Pulmonary artery endothelial cell (primary cell): ENCODE data around the gene STK25. TPM values are rescaled to one million over a fixed set of nuclear protein-coding genes. Genes with fewer than 3 reads are reported as not detected.
"Not testable (repeated sequence)": the region's sequence is repeated elsewhere in the genome, so short reads cannot be mapped to it uniquely, and the experiment has no call there.

Source experiments
- DNase-seq: peaks from one replicate; pipeline ENCODE4 v3.0.0-alpha.2; 2011; ENCODE audit warnings: low read depth, low spot score
- total RNA-seq: library from RNA; depleted of rRNA; stranded (reverse); fragments of >200 nt; gene quantifications from 2 replicates; pipeline ENCODE4 v1.2.3, GENCODE V29; 2014

The STK25 gene
- total RNA-seq, 1 donor from 2014 or later, result 324 TPM

DNA sequence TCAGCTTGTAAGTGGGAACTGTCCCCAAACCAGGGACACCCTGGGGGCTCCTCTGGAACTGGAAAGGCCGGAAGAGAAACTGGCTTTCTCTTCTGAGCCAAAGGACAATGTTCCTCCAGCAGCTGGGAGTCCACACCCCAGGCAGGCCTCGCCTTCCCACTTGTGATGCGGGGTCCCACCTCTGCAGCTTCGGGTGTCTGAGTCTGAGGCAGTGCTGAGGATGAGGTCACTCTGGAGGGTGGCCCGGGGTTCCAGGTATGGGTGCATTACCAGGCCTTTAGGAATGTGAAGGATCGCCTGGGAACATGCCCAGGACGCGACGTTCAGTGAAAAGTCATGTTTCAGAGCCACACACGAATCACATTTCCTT is 32.0 kb upstream of the STK25 start:
- no peak for DNase-seq

DNA sequence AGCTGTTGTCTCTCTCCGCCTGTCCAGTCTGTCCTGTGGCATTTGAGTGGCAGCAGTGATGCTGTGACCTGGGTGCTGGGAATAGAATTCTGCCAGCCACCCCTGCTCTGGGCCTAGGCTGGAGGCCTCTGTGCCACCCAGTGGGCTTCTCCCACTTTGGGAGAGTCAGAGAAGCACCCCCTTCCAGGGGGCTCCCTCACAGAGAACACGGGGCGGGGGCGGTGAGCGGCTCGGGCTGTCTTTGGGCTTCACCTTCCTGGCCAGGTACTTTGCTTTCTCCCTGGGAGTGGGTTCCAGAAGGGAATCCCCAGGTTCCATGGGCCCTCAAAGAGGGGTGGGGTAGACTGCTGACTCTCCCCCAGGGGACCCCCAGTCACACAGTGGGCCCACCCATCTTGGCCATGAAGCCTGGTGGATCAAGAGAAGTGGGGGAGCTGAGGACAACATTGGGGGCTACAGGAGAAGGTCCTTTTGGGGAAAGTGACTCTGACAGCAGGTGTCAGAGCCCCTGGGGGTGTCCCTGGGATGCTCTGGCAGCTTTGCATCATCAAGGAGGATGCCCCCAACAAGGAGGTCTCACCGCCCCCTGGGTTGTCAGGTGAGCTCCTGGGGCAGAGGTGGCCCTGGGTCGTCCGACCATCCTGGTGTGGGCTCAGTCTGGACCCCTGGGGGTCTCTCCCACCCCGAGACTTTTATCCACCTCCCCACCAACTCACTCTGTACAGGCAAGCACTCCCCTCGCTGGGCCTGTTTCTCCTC is 31.4 kb upstream of the STK25 start:
- no peak for DNase-seq

DNA sequence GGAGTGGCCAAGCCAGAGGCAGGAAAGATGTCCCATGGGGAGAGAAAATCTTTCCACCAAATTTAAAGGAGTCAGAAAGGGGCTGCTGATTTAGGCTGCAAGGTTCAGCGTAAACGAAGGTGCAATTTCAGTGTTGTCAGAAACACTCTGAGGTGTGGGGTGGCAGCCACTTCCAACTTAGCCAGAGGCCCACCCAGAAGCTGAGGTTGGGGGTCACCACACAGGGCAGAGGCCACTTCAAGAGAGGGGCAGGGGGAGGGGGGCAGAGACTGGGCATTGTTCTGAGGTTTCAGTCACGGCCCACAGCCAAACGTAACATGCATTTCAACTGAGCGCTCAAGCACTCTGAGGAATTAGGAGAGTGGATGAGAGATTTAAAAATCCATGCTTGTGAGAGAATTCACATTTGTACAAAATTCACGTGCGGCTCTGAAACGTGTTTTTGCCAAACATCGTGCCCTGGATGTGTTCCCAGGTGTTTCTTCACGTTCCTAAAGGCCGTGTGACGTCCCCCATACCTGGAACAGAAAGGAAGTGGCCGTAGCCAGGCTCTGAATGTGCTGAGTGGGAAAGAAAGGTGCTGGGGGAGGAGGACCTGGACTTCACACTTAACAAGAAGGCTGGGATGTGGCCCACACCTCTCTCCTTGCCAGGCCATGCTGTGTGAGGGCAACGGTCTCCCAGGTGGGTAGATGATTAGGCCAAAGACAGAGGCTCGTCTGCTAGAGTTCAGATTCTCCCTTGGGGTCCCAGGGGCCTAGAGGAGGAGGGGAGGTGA is 30.6 kb upstream of the STK25 start:
- DNase-seq, result no peak

DNA sequence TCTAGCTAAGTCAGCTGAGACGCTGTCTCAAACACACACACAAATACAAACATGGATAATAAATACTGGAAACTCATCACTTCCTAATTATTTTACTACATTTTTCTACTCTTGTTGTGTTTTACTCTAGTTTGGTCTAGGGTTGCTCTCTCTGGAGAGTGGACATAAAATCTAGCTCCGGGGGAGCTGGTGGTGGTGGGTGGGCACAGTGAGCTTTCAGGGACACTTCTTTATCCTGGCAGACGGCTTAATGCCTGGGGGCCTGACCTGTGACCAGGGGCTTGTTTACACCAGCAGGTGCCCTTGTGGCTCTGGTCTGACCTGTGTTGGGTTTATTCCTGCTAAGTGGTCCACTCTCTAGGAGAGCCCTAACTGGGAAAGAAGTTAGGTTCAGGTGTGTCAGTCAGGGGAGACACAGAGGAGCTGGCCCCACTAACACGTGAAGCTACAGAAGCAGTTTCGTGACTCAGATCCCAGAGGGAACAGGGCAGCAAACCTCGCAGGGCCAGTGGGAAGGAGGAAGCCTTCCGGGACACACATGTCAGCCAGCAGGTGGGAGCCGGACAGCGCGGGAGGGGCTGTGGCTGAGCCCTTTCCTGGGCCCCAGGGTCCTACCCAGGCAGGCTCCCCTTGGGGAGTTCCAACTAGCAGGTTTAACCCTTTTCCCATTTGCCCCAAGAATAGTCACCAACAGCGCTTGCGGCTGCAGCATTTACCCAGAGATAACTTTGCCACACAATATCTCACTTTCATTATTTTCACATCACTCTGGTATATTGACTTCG is 27.7 kb upstream of the STK25 start:
- DNase-seq, result no peak

DNA sequence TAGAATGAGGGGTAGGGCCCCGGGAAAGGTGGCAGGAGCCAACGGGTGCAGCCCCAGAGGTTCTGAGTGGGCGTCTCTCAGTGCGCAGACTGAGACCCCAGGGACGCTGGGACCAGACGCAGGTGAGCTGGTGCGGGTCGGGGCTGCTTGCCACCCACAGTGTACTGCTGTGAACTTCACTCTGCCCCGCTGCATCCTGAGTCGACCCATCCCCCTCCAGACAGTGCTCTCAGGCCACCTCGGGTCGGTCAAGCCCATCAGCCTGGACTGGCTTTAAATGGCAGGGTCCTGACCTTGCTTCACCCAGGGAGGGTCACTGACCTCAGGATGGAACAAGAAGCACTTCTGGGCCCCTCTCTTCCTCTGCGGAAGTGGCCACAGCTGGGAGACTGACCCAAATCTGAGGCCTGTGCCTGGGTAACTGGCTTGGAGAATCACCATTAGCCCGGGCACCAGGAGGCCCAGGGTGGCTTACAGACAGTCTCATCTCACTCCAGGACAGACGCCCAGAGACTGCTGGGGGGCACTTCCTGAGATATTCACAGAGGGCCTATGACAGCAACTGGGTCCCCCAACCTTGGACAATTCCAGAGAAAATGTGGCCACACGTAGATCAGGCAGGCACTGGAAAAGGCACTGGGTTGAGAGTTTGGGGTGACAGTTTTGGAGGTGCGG is 26.5 kb upstream of the STK25 start:
- DNase-seq, result no peak

DNA sequence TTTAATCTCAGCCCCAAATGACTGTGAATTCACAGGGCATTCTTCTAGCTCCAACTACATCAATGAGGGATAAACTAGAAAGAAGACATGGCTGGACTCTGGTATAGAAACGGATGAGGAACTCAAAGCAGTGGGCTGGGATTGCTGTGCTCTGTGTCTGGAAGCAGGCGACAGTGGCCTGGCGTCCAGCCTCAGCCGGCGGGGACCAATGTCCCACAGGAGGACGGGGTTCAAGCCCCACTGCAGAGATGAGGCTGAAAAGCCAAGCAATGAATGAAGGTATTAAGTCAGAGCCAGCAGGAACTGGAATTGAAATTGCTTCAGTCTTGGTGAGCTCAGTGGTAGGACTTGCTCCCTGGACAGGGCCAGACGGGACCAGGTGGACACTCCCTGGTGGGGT is 25.9 kb upstream of the STK25 start:
- DNase-seq, result no peak

DNA sequence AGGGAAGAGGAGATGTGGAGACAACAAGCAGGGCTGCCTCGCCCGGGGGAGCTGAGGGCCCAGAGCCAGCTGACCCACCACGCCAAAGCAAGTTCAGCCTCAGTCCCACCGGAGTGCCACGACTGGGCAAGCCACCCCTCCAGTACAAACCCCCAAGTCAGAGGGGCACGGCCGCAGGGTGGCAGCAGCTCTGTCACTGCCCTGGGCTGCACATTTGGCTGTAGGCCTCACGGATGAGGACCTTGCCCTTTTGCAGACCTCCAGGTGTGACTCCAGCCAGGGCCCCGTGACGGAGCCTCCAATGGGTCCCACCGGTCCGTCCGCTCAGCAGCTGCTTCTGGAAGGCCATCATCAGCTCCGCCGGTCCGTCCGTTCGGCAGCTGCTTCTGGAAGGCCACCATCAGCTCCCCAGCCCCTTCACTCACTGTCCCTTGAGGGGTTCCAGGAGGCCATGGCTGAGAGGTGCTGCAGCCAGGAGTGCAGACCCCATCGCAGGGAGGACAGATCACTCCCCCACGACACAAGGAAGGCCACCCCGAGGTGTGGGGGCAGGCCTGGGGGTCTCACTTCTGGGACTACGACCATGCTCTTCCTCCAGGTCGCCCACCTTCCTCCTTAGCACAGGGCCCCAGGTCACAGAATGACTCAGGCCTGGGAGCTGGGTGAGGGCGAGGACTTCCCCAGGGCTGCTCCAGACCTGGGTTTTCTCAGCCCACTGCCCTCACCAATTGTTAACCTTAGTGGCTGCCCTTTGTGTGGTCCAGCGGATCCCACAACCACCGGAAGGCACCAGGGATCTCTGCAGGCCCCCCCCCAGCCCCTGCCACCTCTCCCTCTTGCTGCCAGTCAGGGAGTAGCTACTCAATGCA is 24.6 kb upstream of the STK25 start:
- DNase-seq, result no peak

DNA sequence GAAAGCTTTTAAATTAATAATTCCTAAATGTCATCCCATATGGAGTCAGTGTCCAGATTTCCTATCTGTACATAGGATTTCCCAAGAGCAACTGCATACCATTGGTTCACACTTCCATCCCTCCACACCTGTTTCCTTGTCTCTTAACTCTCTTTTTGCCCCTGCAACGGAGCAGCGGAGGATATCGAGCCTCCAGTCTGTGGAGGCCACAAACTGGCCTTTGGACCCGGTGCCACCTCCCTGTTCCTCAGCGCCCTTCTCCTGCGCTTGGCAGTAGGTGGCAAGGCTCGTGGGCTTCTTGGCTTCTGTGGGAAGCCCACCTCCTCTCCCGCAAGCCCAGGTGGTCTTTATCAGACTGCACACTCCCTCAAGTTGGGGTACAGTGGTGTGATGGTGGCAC is 23.8 kb upstream of the STK25 start:
- no peak for DNase-seq

DNA sequence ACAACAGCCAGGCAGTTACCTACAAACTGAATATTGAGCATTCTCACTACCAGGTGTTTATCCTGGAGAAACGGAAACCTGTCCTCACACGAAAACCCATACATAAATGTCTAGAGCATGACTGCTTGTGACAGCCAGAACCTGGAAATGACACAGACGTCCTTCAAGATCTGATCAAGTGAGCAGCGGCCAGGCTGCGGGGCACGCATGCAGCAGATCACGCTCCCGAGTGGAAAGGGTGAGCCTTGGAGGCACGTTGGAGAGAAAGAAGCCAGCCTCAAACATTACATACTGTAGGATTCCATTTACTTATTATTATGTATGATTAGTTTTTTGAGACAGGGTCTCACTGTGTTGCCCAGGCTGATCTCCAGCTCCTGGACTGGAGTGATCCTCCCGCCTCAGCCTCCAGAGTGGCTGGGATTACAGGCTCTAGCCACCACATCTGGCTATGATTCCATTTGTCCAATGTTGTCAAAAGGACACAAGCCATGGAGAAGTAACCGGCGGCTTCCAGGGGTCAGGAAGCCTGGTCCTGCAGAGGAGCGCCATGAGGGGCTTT is 22.9 kb upstream of the STK25 start:
- no peak for DNase-seq

DNA sequence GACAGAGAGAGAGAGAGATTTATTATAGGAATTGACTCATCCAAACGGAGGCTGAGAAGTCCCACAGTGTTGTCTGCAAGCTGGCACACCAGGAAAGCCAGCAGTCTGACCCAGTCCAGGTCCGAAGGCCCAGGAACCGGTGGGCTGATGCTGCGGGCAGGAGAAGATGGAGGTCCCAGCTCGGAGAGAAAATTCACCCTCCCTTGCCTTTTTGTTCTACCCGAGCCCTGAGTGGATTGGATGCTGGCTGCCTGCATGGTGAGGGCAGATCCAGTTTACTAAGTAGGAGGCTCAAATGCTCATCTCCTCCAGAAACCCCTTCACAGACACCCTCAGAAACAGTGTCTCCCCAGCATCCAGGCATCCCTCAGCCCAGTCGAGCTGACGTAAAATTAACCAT is 22.2 kb upstream of the STK25 start:
- no peak for DNase-seq

DNA sequence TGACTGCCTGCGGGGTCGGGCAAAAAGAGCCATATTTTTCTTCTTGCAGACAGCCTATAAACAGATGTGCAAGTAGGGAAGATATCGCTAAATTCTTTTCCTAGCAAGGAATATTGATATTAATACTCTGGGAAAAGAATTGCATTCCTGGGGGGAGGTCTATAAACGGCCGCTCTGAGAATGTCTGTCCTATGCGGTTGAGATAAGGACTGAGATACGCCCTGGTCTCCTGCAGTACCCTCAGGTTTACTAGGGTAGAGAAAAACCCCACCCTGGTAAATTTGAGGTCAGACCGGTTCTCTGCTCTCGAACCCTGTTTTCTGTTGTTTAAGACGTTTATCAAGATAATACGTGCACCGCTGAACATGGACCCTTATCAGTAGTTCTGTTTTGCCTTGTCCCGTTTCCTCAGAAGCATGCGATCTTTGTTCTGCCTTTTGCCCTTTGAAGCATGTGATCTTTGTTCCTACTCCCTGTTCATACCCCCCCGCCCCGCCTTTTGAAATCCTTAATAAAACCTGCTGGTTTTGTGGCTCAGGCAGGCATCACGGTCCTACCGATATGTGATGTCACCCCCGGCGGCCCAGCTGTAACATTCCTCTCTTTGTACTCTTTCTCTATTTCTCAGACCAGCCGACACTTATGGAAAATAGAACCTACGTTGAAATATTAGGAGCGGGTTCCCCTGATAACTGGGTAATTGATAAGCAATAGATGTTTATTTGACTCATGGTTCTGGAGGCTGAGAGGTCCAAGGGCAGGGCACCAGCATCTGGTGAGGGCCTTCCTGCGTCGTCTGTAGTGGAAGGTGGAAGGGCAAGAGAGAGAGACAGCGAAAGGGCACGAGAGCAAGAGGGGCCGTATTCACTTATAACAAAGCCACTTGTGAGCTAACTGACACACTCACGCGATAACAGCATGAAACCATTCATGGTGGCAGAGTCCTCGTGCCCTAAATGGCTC is 17.7 kb upstream of the STK25 start:
- DNase-seq, result not testable (repeated sequence)

DNA sequence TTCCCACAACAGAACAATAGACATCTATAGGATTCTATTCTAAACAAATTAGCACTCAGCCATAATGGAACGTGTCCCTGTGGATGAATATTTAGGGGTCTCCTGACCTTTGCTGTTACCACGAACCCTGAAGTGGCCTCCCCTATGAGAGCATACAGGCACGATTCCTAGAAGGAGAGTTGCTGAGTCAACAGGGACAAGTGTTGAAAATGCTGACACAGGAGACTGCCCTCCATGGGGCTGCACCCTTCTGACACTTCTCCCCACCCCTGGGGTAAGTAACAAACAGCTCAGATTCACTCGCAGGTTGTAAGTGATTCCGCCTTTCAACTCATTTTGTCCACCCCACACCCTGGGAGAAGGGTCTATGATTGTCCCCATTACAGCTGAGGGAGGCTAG is 14.1 kb upstream of the STK25 start:
- no peak for DNase-seq

DNA sequence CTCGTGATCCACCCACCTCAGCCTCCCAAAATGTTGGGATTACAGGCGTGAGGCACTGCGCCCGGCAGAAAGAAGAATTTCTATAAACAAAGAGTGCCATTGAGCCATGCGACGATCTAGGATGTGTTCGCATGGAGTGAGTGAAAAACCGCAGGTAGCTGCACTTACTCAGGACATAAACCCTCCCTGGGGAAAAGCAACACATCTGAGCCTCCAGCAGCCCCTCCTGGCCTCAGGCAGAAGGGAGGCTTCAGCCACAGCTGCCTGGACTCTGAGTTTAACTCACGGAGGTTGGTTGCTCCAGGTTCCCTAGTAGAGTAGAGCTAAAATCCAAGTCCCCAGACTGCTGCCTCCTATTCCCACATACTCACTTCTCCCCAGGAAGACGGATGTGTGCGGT is 11.3 kb upstream of the STK25 start:
- DNase-seq, result no peak

DNA sequence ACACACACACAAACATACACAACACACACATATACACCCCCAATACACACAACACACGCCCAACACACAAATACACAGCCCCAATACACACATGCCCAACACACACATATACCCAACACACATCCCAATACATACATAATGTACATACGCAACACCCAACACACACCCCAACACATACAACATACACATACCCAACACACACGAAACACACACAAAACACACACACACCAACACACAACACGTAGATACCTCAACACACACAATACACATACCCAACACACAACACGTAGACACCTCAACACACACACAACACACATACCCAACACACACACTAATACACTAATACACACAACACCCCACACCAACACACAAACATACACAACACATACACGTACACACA is 8.9 kb upstream of the STK25 start:
- no peak for DNase-seq

DNA sequence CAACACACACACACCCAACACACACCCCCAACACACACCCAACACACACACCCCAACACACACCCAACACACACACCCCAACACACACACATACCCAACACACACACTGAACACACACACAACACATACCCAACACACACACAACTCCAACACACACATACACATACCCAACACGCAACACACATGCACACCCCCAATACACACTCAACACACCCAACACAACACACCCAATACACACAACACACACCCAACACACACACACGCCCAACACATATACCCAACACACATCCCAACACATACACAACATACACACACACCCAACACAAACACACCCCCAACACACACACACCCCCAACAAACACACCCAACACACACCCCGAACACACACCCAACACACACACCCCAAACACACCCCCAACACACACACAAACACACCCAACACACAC is 8.2 kb upstream of the STK25 start:
- DNase-seq, result no peak

DNA sequence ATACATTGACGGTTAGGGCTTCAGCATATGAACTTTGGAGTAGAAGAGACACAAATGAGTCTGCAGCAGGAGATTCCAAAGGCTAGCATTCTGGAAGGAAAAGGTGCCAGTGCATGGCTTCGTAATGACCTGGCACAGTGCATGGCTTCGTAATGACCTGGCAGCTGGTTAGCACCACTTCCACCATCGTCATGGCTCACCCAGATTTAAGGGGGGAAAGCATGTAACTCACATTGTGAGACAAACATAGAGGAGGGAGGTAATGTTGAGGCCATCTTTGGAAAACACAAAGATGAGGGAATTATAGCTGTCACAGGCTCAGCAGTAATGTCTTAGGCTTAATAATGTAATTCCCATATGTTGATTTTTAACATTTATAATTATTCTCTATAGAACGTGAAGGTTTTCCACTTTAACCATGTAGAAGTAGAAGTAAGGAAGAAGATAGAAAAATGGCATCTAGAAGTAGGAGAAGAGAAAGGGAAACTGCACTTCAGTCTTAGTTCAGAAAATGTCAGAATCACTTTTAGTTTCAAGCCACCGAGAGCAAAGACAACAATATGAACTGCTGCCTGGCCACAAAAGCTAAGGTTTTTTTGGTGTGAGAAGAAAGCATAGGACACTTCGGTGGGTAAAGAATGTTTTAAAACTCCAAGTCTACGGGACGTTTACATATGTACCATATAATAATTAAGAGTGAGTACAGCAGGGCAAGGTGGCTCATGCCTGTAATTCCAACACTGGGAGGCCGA is 6.8 kb upstream of the STK25 start:
- DNase-seq, result no peak

DNA sequence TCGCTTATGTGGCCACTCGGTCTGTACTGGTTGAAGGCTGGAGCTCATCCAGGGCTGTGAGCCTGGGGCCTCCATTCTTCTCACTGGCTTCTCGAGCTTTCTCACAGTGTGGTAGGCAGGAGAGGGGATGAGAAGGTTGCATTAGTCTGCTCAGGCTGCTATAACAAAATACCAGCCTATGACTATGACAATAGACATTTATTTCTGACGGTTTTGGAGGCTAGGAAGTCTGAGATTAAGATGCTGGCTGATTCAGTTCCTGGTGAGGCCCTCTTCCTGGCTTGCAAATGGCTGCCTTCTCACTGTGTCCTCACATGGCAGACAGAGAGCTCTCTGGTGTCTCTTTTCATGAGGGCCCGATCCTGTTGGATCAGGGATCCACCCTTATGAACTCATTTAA is 6.2 kb upstream of the STK25 start:
- no peak for DNase-seq

DNA sequence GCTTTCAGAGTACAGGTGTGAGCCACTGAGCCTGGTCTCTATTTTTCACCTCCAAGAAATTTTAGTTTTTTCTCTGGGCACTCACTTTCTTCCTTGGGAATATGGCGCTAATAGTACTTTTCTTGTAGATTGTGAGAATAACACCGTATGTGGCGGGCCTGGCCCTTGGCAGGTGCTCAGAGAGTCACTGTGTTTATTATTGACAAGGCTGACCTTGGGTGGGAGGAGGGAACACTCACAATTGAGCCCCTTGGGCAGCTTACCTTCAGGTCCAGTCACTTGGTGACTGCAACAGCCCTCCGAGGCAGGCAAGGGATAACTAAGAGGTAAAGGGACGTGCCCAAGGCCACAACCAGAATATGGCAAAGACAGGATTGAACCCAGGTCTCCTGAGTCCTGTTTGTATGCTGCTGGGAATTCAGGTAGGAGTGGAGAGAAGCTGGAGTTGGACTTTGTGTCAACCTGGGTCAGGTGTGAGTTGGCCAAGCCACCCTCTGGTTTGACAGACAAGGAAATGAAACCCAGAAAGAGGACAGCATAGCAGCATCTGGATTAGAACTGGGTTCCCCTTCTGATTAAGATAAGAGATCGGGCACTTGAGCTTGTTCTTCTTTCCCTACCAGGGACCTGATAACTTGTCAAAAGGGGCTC is 2.8 kb upstream of the STK25 start:
- DNase-seq, result no peak
